HCT116 (cell line): ENCODE measurements around the gene ACSS1. TPM values are rescaled to one million over a fixed set of nuclear protein-coding genes. Genes with fewer than 3 reads are reported as not detected.

ENCODE experiments used
- ATAC-seq: fragments of 200-7000 bp; cut with Tn5 transposase; 2 replicates; pipeline ENCODE4 v1.9.1; 2020; ENCODE audit warnings: mild to moderate bottlenecking, moderate library complexity
- BruUV-seq: library from RNA; stranded (reverse); fragments of 400-500 nt; replicated peaks from 2 replicates; lab custom pipeline; 2021; lab: Mats Ljungman, UMichigan
- CTCF ChIA-PET: fragments of 300-600 bp; sonication (Branson Sonifier 250); formaldehyde crosslinking; loops from one replicate; lab custom pipeline; 2021; ENCODE audit warnings: antibody characterized with exemption; lab: Charles Lee
- POLR2A ChIA-PET: fragments of 300-600, 350-600 bp; sonication (Branson Sonifier 250); formaldehyde crosslinking; loops from one replicate; lab custom pipeline; 2021; ENCODE audit warnings: antibody characterized with exemption; lab: Charles Lee
- RAD21 ChIA-PET, 2 experiments: fragments of 300-600 bp; sonication (Branson Sonifier 250); formaldehyde crosslinking; loops; one replicate each; lab custom pipeline; 2023; ENCODE audit warnings: low total read pairs in 2 of 2; ENCODE audit not compliant: uncharacterized antibody in 2 of 2, unreplicated experiment in 2 of 2, low non-redundant PET in 1 of 2; lab: Charles Lee
- DNase-seq: peaks from one replicate; pipeline ENCODE4 v3.0.0-alpha.2; 2010; ENCODE audit warnings: low read depth, low spot score
- H2AFZ ChIP-seq: fragments of 200-600 bp; shearing (Covaris generic), sonication (generic); 2 replicates; pipeline ENCODE4 v1.6.1; 2017; ENCODE audit warnings: low read depth, mixed run types, mixed read lengths, antibody characterized with exemption, low read length; ENCODE audit not compliant: poor library complexity, severe bottlenecking
- H3K27ac ChIP-seq: 2 replicates; pipeline ENCODE4 v1.5.1; 2012; ENCODE audit warnings: low read depth, low read length
- H3K27me3 ChIP-seq: fragments of 200-600 bp; sonication (generic); 2 replicates; pipeline ENCODE4 v1.6.1; 2016; ENCODE audit warnings: mixed run types, low read length, mixed read lengths; ENCODE audit not compliant: insufficient read depth
- H3K36me3 ChIP-seq, 2 experiments: fragments of 200-500 bp in 1 of 2; fragments of 200-600 bp in 1 of 2; sonication (Bioruptor generic) in 1 of 2; sonication (generic) in 1 of 2; 2 replicates each; pipeline versions ENCODE4 v1.5.1 to v1.6.1; 2014 to 2016; ENCODE audit warnings: low read length in 2 of 2, inconsistent platforms in 1 of 2, mixed read lengths in 1 of 2, mixed run types in 1 of 2; ENCODE audit not compliant: insufficient read depth in 2 of 2, control insufficient read depth in 1 of 2
- H3K4me1 ChIP-seq, 2 experiments: fragments of 200-600 bp in 1 of 2; sonication (generic) in 1 of 2; 2 replicates each; pipeline versions ENCODE4 v1.5.1 to v1.6.1; 2012 to 2017; ENCODE audit warnings: low read length in 2 of 2, inconsistent platforms in 1 of 2, mild to moderate bottlenecking in 1 of 2, mixed read lengths in 1 of 2, mixed run types in 1 of 2, moderate library complexity in 1 of 2; ENCODE audit not compliant: insufficient read depth in 2 of 2, control insufficient read depth in 1 of 2
- H3K4me2 ChIP-seq: fragments of 200-600 bp; sonication (generic); 2 replicates; pipeline ENCODE4 v1.6.1; 2017; ENCODE audit warnings: mixed run types, low read length, mixed read lengths
- H3K4me3 ChIP-seq, 2 experiments: fragments of 200-600 bp in 1 of 2; sonication (generic) in 1 of 2; replicated peaks in 1 of 2; 2 replicates each; pipeline ENCODE4 v1.5.1; 2011 to 2016; ENCODE audit warnings: low read length in 2 of 2, control low read depth in 1 of 2, low read depth in 1 of 2, mild to moderate bottlenecking in 1 of 2, mixed read lengths in 1 of 2, mixed run types in 1 of 2
- H3K79me2 ChIP-seq: fragments of 200-600 bp; sonication (generic); 2 replicates; pipeline ENCODE4 v1.6.1; 2017; ENCODE audit warnings: mild to moderate bottlenecking, mixed run types, low read length, moderate library complexity, mixed read lengths; ENCODE audit not compliant: insufficient read depth
- H3K9ac ChIP-seq: fragments of 200-600 bp; sonication (generic); 2 replicates; pipeline ENCODE4 v1.6.1; 2016; ENCODE audit warnings: low read length, mixed read lengths
- H3K9me2 ChIP-seq: fragments of 200-600 bp; sonication (generic), shearing (Covaris generic); 2 replicates; pipeline ENCODE4 v1.6.1; 2017; ENCODE audit warnings: mixed run types, mild to moderate bottlenecking, moderate library complexity; ENCODE audit not compliant: insufficient read depth
- H3K9me3 ChIP-seq, 2 experiments: fragments of 200-500 bp in 1 of 2; fragments of 200-600 bp in 1 of 2; sonication (Bioruptor generic) in 1 of 2; sonication (generic) in 1 of 2; 2 replicates each; pipeline ENCODE4 v1.6.1; 2014 to 2017; ENCODE audit warnings: low read length in 2 of 2, mixed read lengths in 2 of 2, inconsistent platforms in 1 of 2, low read depth in 1 of 2, mild to moderate bottlenecking in 1 of 2, mixed run types in 1 of 2, moderate library complexity in 1 of 2; ENCODE audit not compliant: control insufficient read depth in 1 of 2, insufficient read depth in 1 of 2
- H4K20me1 ChIP-seq: fragments of 200-600 bp; sonication (generic), shearing (Covaris generic); 2 replicates; pipeline ENCODE4 v1.6.1; 2017; ENCODE audit warnings: mixed run types, mild to moderate bottlenecking, moderate library complexity; ENCODE audit not compliant: insufficient read depth
- ATF3 ChIP-seq: IDR thresholded peaks from 2 replicates; pipeline ENCODE4 v1.6.1; 2012
- CEBPB ChIP-seq: IDR thresholded peaks from 2 replicates; pipeline ENCODE4 v1.6.1; 2012; ENCODE audit warnings: low read depth
- EZH2 ChIP-seq: fragments of 200-600 bp; sonication (generic); IDR thresholded peaks from 2 replicates; pipeline ENCODE4 v1.6.1; 2017; ENCODE audit warnings: antibody characterized with exemption, mixed run types
- EZH2phosphoT487 ChIP-seq: fragments of 200-600 bp; IDR thresholded peaks from 2 replicates; pipeline ENCODE4 v1.6.1; 2018; ENCODE audit warnings: antibody characterized with exemption, borderline replicate concordance
- FOSL1 ChIP-seq: IDR thresholded peaks from 2 replicates; pipeline ENCODE4 v1.6.1; 2012; ENCODE audit warnings: low read depth
- POLR2AphosphoS5 ChIP-seq: IDR thresholded peaks from 2 replicates; pipeline ENCODE4 v1.6.1; 2011; ENCODE audit warnings: mild to moderate bottlenecking, low read depth, low read length, moderate library complexity
- RAD21 ChIP-seq: IDR thresholded peaks from 2 replicates; pipeline ENCODE4 v1.6.1; 2012; ENCODE audit warnings: low read depth, mild to moderate bottlenecking
- SIN3A ChIP-seq: IDR thresholded peaks from 2 replicates; pipeline ENCODE4 v1.6.1; 2012; ENCODE audit warnings: low read depth
- SP1 ChIP-seq: IDR thresholded peaks from 2 replicates; pipeline ENCODE4 v1.6.1; 2012; ENCODE audit warnings: low read depth
- YY1 ChIP-seq: IDR thresholded peaks from 2 replicates; pipeline ENCODE4 v1.6.1; 2011; ENCODE audit warnings: low read length, low read depth, moderate library complexity, mild to moderate bottlenecking; ENCODE audit not compliant: insufficient replicate concordance; ENCODE audit errors: extremely low read depth
- ZBTB33 ChIP-seq: IDR thresholded peaks from 2 replicates; pipeline ENCODE4 v1.6.1; 2011; ENCODE audit warnings: mild to moderate bottlenecking, low read length, moderate library complexity; ENCODE audit not compliant: insufficient replicate concordance; ENCODE audit errors: extremely low read depth
- ZFX ChIP-seq: fragments of 450-650 bp; IDR thresholded peaks from 2 replicates; pipeline ENCODE4 v1.6.1; 2017
- ZNF274 ChIP-seq: fragments of 200-500 bp; sonication (Bioruptor generic); IDR thresholded peaks from 2 replicates; pipeline ENCODE4 v1.6.1; 2014; ENCODE audit warnings: mild to moderate bottlenecking, low read depth, low read length, inconsistent platforms
- intact Hi-C: fragments of 100-400 bp; cut with micrococcal nuclease; formaldehyde crosslinking; loops from 2 replicates; pipeline ENCODE4 v1.10.0; 2022
- total RNA-seq: library from RNA; stranded (reverse); gene quantifications from one replicate; pipeline ENCODE4 v1.2.1, GENCODE V29; 2021; ENCODE audit not compliant: unreplicated experiment

Gene ACSS1
- total RNA-seq, 1 experiment from 2014 or later, result 0.27 TPM

GRCh38 chr20:25014816-25015215, 43.1 kb downstream of the ACSS1 start:
- H3K4me3 ChIP-seq, result no peak overlapping the region
- H3K79me2 ChIP-seq, result no peaks in the 10 kb centered on the region
- no peaks in the 10 kb centered on the region for H3K36me3 ChIP-seq
- DNase-seq (no peak), ATAC-seq (no peak)
- H3K9me2 ChIP-seq, result no peaks in the 10 kb centered on the region
- TF ChIP-seq SIN3A (no peak), YY1 (no peak), EZH2 (no peak), ATF3 (no peak), POLR2AphosphoS5 (no peak)
- intact Hi-C loops, result no loop called here
- peaks cover 6% of the 10 kb centered on the region; the same call in 1 of the 2 replicates for H3K27me3 ChIP-seq
- H2AFZ ChIP-seq, result no peak overlapping the region
- no peaks in the 10 kb centered on the region for H4K20me1 ChIP-seq
- peaks cover 12 to 13% of the 10 kb centered on the region in 2 experiments for H3K4me1 ChIP-seq
- H3K9ac ChIP-seq, result no peak overlapping the region
- ChIA-PET CTCF (no interaction called here), POLR2A (no interaction called here), RAD21 (no interaction called here)
- BruUV-seq, result no TSS peak
- no peak overlapping the region for H3K4me2 ChIP-seq
- no peak overlapping the region for H3K27ac ChIP-seq
- H3K9me3 ChIP-seq, result no peaks in the 10 kb centered on the region

GRCh38 chr20:25013478-25014380, 44.2 kb downstream of the ACSS1 start:
- ChIA-PET RAD21 (no interaction called here), POLR2A (no interaction called here), CTCF (no interaction called here)
- H3K9me3 ChIP-seq, result no peaks in the 10 kb centered on the region
- H3K9ac ChIP-seq, result no peak overlapping the region
- no peaks in the 10 kb centered on the region for H3K9me2 ChIP-seq
- ATAC-seq, result no peak
- intact Hi-C loops, result no loop called here
- no TSS peak for BruUV-seq
- DNase-seq, result no peak
- H3K27me3 ChIP-seq, result peaks cover 6% of the 10 kb centered on the region; the same call in 1 of the 2 replicates
- no peak overlapping the region for H3K4me3 ChIP-seq
- H3K36me3 ChIP-seq, result no peaks in the 10 kb centered on the region
- peaks cover 12 to 13% of the 10 kb centered on the region in 2 experiments for H3K4me1 ChIP-seq
- no peak overlapping the region for H2AFZ ChIP-seq
- H4K20me1 ChIP-seq, result no peaks in the 10 kb centered on the region
- H3K4me2 ChIP-seq, result no peak overlapping the region
- H3K27ac ChIP-seq, result no peak overlapping the region
- H3K79me2 ChIP-seq, result no peaks in the 10 kb centered on the region
- TF ChIP-seq ZFX (no peak), FOSL1 (no peak), ZNF274 (no peak), RAD21 (no peak), ATF3 (no peak), CEBPB (no peak), SP1 (no peak), SIN3A (no peak), ZBTB33 (no peak), EZH2phosphoT487 (no peak)
